ENCODE data around the gene JAG1.

DNA sequence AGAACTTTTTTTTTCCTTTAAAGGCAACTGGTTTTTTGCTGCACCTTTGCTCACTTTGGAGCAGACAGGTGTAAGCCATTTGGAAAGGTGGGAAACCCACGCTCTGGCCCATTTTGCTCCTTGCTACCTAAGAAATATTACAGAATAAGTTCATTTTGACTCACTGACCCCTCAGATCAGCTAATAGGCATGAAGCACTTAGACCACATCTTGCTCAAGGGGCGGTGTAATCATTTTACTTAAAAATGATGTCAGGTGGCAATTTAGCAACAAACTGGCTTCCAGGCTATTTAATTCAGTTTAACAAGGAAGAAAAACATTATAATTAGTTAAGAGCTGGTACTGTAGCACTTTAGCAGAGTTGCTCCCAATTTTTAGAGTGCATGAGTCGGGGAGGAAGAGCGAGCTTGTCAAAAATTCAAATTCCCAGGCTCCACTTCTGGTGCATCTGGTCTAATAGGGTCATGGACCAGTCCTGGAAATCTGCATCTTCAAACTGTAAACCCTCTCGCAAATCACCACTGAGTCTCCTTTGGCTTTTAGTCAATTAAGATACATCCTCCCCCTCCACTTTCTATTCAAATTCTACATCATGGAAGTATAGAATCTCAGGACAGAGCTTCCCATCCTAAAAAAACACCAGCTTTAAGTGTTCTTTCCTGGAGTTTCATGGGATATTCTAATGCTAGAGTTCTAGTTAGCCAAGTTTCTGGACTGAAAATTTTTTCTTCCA lies 38.2 kb downstream of the JAG1 start:
- TF ChIP-seq, protein P1, sequence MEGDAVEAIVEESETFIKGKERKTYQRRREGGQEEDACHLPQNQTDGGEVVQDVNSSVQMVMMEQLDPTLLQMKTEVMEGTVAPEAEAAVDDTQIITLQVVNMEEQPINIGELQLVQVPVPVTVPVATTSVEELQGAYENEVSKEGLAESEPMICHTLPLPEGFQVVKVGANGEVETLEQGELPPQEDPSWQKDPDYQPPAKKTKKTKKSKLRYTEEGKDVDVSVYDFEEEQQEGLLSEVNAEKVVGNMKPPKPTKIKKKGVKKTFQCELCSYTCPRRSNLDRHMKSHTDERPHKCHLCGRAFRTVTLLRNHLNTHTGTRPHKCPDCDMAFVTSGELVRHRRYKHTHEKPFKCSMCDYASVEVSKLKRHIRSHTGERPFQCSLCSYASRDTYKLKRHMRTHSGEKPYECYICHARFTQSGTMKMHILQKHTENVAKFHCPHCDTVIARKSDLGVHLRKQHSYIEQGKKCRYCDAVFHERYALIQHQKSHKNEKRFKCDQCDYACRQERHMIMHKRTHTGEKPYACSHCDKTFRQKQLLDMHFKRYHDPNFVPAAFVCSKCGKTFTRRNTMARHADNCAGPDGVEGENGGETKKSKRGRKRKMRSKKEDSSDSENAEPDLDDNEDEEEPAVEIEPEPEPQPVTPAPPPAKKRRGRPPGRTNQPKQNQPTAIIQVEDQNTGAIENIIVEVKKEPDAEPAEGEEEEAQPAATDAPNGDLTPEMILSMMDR (IDR thresholded peaks at IDR 0.05), result no peak
- no peak for TF ChIP-seq POLR2A (IDR thresholded peaks at IDR 0.05)
